ENCODE measurements around the gene RNASEH2C.

RNASEH2C gene

GRCh38 chr11:65680192-65680743 lies 40.3 kb downstream of the RNASEH2C start:
- DNase-seq, result no peak

DNA sequence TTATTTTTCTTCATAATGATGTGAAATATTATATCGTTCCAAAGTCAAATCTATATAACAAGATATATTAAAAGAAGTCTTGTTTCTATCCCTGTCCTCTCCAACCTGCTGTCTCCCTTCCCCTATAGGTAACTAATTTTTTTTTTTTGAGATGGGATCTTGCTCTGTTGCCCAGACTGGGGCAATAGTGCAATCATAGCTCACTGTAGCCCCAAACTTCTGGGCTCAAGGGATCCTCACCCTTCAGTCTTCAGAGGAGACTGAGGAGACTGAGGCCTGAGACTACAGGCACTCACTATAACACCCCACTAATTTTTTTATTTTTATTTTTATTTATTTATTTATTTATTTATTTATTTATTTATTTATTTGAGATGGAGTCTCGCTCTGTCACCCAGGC lies 47.6 kb downstream of the RNASEH2C start:
- no peak for DNase-seq

DNA sequence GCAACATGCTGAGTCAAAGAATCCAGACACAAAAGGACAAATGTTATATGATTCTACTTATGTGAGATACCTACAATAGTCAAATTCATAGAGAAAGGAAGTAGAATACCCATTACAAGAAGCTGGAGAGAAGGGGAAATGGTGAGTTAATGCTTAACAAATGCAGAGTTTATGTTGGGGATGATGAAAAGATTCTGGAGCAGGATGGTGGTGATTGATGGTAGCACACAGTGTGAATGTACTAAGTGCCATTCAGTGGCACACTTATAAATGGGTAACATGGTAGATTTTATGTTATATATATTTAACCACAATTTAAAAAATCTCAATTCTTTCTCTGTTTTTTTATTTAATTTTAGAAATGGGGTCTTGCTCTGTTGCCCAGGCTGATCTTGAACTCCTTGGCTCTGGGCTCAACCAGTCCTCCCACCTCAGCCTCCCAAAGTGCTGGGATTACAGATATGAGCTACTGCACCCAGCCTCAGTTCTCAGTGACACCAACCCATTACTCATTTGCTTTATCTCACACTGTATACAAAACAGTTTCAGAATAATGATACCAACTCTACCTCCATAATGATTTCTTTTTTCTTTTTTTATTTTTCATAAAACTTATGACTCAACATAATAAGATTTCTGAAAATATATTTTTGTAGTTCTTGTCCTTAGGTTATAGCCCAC lies 48.3 kb downstream of the RNASEH2C start:
- no peak for DNase-seq

Measured in CD4-positive, alpha-beta T cell treated with Interleukin-1 beta for 1 hour (primary cell).